Tibial nerve (tissue), 4 donors: Measurements from ENCODE around the gene SPATS2. TPM values are rescaled to one million over a fixed set of nuclear protein-coding genes. Genes with fewer than 3 reads are reported as not detected.
A peak's percentile ranks its signal among the peaks of the same experiment; 100 is the strongest.

Experiments
- DNase-seq, 2 donors: peaks; one replicate each; pipeline ENCODE4 v3.0.0-alpha.2; 2019; ENCODE audit warnings: low spot score in 2 of 2
- H3K27ac ChIP-seq, 4 donors: fragments of 200-600 bp; sonication (generic) in 3 of 4; one replicate each; pipeline ENCODE4 v1.5.1; 2017 to 2019; ENCODE audit warnings: mild to moderate bottlenecking in 1 of 4
- H3K27me3 ChIP-seq, 2 donors: fragments of 200-600 bp; sonication (generic) in 1 of 2; one replicate each; pipeline versions ENCODE4 v1.5.1 to v1.6.0; 2017 to 2019
- H3K36me3 ChIP-seq, 3 donors: fragments of 200-600 bp; sonication (generic); one replicate each; pipeline ENCODE4 v1.5.1; 2018 to 2019
- H3K4me1 ChIP-seq, 4 donors: fragments of 200-600 bp; sonication (generic) in 3 of 4; one replicate each; pipeline ENCODE4 v1.5.1; 2017 to 2019
- H3K4me3 ChIP-seq, 4 donors: fragments of 200-600 bp; sonication (generic) in 3 of 4; one replicate each; pipeline ENCODE4 v1.5.1; 2017 to 2019; ENCODE audit warnings: mild to moderate bottlenecking in 1 of 4, moderate library complexity in 1 of 4
- H3K9me3 ChIP-seq, 4 donors: fragments of 200-600 bp; sonication (generic) in 3 of 4; one replicate each; pipeline ENCODE4 v1.5.1; 2017 to 2019
- EP300 ChIP-seq, 2 donors: sonication (generic); formaldehyde crosslinking; IDR thresholded peaks; one replicate each; pipeline ENCODE4 v1.6.1; 2017; ENCODE audit warnings: antibody characterized with exemption in 2 of 2, mild to moderate bottlenecking in 1 of 2
- POLR2A ChIP-seq, 2 donors: fragments of 450-650 bp; IDR thresholded peaks; one replicate each; pipeline ENCODE4 v1.6.1; 2017; ENCODE audit warnings: antibody characterized with exemption in 2 of 2, mild to moderate bottlenecking in 2 of 2, moderate library complexity in 2 of 2
- WGBS, 2 donors: methylation state at CpG; one replicate each; pipeline ENCODE4 v1.1.5; 2018; 5-methylcytosine and 5-hydroxymethylcytosine counted together
- small RNA-seq: library from RNA; depleted of rRNA; stranded (forward); fragments of <200 nt; gene quantifications from one replicate; pipeline ENCODE3, GENCODE V24; 2016
- total RNA-seq, 4 donors: library from RNA; depleted of rRNA; stranded (reverse); fragments of >200 nt; gene quantifications; one replicate each; pipeline ENCODE4 v1.1.0, GENCODE V29; 2016
- TF ChIP-seq, protein P1 (sequence below), 5 experiments: fragments of 200-600 bp in 3 of 5; fragments of 450-650 bp in 2 of 5; sonication (generic) in 3 of 5; IDR thresholded peaks; one replicate each; pipeline ENCODE4 v1.5.1; 2016 to 2019; ENCODE audit warnings: antibody characterized with exemption in 5 of 5, mild to moderate bottlenecking in 3 of 5, moderate library complexity in 2 of 5

Gene SPATS2
- total RNA-seq, 4 donors from 2014 or later: 5.9 to 14.7 (median 9.8) TPM

DNA sequence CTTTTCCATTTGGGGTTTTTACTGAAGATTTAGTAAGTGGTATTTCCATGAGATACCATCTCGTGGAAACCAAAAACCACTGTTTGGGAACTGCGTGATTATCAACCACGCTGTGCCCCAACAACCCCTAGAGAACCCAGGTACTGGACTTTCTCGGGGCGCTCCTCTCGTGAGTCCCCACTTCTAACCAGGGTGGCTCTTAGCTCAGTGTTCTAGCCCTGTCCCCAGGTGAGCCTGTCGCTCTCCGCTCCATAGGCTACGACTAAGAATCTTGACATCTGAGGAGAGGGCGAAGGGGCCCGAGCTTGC is 200.0 kb downstream of the SPATS2 start:
- H3K36me3 ChIP-seq: peaks cover 0 to 39% (median 4%) of the 10 kb centered on the region in 3 donors
- peak overlapping the region in 3 of 4 donors; percentile 86 to 98 (median 90) for H3K27ac ChIP-seq
- H3K27me3 ChIP-seq: no peaks in the 10 kb centered on the region
- TF ChIP-seq POLR2A (IDR thresholded peaks at IDR 0.05) (no peak), EP300 (IDR thresholded peaks at IDR 0.05) (no peak)
- TF ChIP-seq, protein P1, sequence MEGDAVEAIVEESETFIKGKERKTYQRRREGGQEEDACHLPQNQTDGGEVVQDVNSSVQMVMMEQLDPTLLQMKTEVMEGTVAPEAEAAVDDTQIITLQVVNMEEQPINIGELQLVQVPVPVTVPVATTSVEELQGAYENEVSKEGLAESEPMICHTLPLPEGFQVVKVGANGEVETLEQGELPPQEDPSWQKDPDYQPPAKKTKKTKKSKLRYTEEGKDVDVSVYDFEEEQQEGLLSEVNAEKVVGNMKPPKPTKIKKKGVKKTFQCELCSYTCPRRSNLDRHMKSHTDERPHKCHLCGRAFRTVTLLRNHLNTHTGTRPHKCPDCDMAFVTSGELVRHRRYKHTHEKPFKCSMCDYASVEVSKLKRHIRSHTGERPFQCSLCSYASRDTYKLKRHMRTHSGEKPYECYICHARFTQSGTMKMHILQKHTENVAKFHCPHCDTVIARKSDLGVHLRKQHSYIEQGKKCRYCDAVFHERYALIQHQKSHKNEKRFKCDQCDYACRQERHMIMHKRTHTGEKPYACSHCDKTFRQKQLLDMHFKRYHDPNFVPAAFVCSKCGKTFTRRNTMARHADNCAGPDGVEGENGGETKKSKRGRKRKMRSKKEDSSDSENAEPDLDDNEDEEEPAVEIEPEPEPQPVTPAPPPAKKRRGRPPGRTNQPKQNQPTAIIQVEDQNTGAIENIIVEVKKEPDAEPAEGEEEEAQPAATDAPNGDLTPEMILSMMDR (IDR thresholded peaks at IDR 0.05): no peak
- peak overlapping the region; percentile 53 to 87 (median 74) for H3K4me3 ChIP-seq
- no peak for DNase-seq
- WGBS, 2 donors: 3 to 4% methylated on average over 8 to 11 of the region's 11 CpGs
- H3K4me1 ChIP-seq: peaks cover 0 to 53% (median 14%) of the 10 kb centered on the region in 4 donors
- no peaks in the 10 kb centered on the region for H3K9me3 ChIP-seq

DNA sequence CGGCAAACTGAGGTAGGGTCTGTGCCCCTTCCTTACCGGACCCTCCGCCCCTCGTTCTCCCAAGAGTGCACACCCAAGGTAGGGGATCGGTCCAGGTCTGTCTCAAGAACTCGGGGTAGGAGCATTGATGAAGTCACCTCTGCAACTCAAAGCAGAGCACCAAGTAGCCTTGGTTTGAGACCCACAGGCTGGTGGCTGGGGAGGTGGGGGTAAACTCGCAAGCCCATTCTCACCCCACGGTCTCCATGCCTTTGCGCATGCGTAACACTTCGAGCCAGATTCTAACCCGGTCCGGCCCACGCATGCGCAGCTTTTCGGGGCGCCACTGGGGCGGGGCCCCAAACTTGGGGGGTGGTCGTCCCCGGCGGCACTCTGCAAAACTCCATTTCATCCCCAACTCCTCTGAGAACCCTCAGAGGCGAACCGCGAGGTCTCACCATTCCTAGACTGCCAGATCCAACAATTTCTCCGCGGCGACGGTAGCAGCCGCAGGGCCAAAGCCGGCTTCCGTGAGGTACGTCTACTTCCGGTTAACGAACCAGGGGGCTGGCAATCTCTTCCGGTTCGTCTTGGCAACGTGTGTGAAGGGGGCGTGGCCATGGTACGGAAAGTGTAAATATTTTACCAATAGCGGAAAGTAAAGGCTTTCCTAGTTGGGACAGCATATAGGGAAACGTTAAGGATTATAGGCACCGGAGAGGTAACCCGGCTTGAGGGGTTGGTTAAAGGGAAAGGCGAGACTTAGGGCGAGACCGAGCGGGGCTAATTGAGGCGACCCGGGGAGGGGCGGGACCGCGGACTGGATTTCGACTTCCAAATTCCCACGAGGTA is 200.6 kb downstream of the SPATS2 start, which contains the start of gene MCRS1:
Gene MCRS1 (minus strand): TSS at position 532 of the 831 bp plus-strand sequence. CDS start 1,411 bp downstream, outside the sequence.
- H3K4me3 ChIP-seq: peak within 1 kb of the TSS; percentile 53 to 87 (median 74)
- DNase-seq: peak; percentile 74 to 90
- H3K27ac ChIP-seq: peak within 1 kb of the TSS; percentile 85 to 98 (median 88)
- H3K27me3 ChIP-seq: no peaks in the 10 kb centered on the region
- H3K9me3 ChIP-seq: no peaks in the 10 kb centered on the region
- WGBS, 2 donors: 0 to 1% methylated on average over 45 to 52 of the region's 54 CpGs
- H3K36me3 ChIP-seq: peaks cover 0 to 33% (median under 1%) of the 10 kb centered on the region in 3 donors
- peaks cover 0 to 53% (median 14%) of the 10 kb centered on the region in 4 donors for H3K4me1 ChIP-seq
- peak; percentile 92 to 94 for TF ChIP-seq EP300 (IDR thresholded peaks at IDR 0.05)
- TF ChIP-seq POLR2A (IDR thresholded peaks at IDR 0.05): peak in 1 of 2 donors; percentile 52
- TF ChIP-seq, protein P1 (IDR thresholded peaks at IDR 0.05): peak in 2 of 5 experiments; percentile 15 to 33

DNA sequence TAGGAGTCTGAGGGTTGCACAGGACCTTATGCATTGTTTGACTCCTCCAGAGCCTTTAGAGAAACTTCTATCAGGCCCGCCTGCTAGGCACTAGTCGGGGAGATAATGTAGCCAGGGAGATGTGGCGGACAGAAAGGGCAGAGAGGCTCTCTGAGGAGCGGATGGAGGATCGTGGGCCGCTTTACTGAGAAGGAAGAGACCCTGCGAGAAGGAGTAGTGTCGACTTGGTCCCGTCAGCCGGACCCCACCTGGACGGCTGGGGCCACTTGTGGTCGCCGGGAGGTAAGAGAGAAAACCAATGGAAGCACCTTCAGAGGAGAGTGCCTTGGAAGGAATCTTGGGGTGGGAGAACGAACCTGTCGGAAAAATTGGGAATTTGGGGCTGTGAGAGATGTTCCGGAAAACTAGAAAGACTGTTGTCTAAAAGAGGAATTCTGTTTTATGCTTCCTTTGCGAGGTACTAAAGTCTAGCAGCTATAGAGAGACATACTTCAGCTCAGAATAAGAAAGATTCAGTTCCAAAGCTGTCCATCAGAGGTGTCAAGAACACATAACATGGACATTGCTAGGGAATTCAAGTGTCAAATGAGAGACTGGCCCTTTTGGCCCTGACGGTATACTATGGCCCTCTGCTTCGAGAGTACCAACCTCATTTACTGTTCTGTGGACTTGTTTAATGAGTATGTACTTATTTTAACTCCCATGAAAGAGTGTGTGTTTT is 201.3 kb downstream of the SPATS2 start:
- peaks cover 0 to 53% (median 14%) of the 10 kb centered on the region in 4 donors for H3K4me1 ChIP-seq
- DNase-seq: no peak
- 1 to 2% methylated on average over 19 of the region's 19 CpGs for WGBS, 2 donors

More for the DNA sequence above, 201.3 kb downstream of the SPATS2 start:
- H3K27me3 ChIP-seq: no peaks in the 10 kb centered on the region
- H3K36me3 ChIP-seq: peaks cover 0 to 25% (median 0%) of the 10 kb centered on the region in 3 donors
- peak overlapping the region; percentile 53 to 87 (median 74) for H3K4me3 ChIP-seq
- peak overlapping the region; percentile 85 to 98 (median 88) for H3K27ac ChIP-seq
- no peaks in the 10 kb centered on the region for H3K9me3 ChIP-seq
- TF ChIP-seq, protein P1 (IDR thresholded peaks at IDR 0.05): no peak
- TF ChIP-seq EP300 (IDR thresholded peaks at IDR 0.05) (no peak), POLR2A (IDR thresholded peaks at IDR 0.05) (no peak)

Small RNAs within 50 kb of the gene (small RNA-seq; reads per million reads assigned to genes)
- gene AC125611.1: not detected

Other genes with a start within 250 kb of the SPATS2 start
- gene TUBA1B, start 236.1 kb upstream of the SPATS2 start, total RNA-seq: 100 to 1,000 TPM; 516 to 967 (median 709) TPM
- gene TUBA1A, start 178.4 kb upstream of the SPATS2 start, total RNA-seq: 100 to 1,000 TPM; 264 to 402 (median 307) TPM
- 100 to 1,000 TPM in 1 of 4 donors, 10 to 100 TPM in 3; 45.5 to 142 (median 55.1) TPM for gene TUBA1C, start 102.4 kb upstream of the SPATS2 start, total RNA-seq
- gene PRPH, start 72.3 kb upstream of the SPATS2 start, total RNA-seq: under 1 TPM in 3 of 4 donors, not detected in 1; 0.20 to 0.84 (median 0.22) TPM
- 1 to 10 TPM in 2 of 4 donors, under 1 TPM in 1, not detected in 1; 0.30 to 6.5 (median 3.1) TPM for gene TROAP, start 44.2 kb upstream of the SPATS2 start, total RNA-seq
- not detected for gene C1QL4, start 30.3 kb upstream of the SPATS2 start, total RNA-seq
- not detected for gene DNAJC22, start 20.6 kb upstream of the SPATS2 start, total RNA-seq
- under 1 TPM in 2 of 4 donors, not detected in 2; 0.21 to 0.30 TPM for gene KCNH3, start 171.6 kb downstream of the SPATS2 start, total RNA-seq
- 10 to 100 TPM; 42.0 to 67.2 (median 64.5) TPM for gene MCRS1, start 200.7 kb downstream of the SPATS2 start, total RNA-seq
- under 1 TPM in 3 of 4 donors, not detected in 1; 0.42 to 0.98 (median 0.44) TPM for gene FAM186B, start 238.2 kb downstream of the SPATS2 start, total RNA-seq